Measurements from ENCODE around the gene TRIM75.
A peak's percentile ranks its signal among the peaks of the same experiment; 100 is the strongest.
"Not testable (repeated sequence)": the region's sequence is repeated elsewhere in the genome, so short reads cannot be mapped to it uniquely, and the experiment has no call there.

TRIM75 gene

DNA sequence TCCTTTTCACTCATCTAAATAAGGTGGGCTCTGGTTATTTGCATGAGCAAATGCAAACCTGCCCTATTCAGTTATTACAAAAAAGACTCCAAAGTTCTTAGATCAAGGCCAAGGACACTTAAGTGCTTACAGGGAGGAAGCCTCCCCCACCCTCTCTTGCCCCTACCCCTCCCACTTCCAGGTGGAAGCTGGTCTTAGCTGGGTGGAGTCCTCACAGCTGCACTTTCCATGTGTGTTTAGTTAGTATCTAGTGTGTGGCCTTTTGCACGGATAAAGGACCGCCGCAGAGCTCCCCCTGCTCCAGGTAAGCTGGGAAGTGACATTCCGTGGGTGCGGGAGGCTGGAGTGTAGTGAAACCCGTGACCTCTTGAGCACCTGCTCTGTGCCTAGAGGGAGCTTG lies at the start of gene TRIM75:
TRIM75 (plus strand) TSS at position 222 of the 400 bp plus-strand sequence. CDS start 5,282 bp downstream, outside the sequence.
- no peak for DNase-seq

DNA sequence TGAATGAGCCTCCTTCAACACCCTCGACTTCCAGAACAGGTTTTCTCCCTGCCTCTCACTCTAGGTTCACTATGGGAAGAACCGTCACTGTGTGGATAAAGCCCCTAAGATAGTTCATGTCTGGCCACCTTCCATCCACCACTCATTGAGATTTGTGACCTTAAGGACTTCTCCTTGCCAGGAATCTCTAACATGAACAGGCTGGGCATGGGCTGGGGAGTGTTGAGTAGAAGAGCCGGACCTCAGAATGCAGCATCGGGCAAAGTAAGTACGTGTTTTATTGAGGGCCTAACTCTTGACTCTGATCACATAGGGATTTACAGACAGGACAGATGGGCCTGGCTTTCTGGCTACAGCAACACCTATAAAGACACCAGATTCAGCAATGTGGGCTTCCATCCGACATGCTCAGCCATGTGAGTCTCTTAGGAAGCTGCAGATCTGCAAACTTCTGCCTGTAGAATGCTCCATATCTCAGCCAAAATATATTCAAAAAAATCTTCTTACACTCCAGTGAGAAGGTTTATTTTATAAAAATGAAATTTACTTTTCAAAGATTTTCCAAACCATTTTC lies 48.2 kb upstream of the TRIM75 start:
- DNase-seq, result no peak

GRCh38 chr4:165006456-165006855 lies 47.2 kb upstream of the TRIM75 start:
- no peak for DNase-seq

- DNase-seq, result no peak
Measured at GRCh38 chr4:165006886-165007285, 46.8 kb upstream of the TRIM75 start.

DNA sequence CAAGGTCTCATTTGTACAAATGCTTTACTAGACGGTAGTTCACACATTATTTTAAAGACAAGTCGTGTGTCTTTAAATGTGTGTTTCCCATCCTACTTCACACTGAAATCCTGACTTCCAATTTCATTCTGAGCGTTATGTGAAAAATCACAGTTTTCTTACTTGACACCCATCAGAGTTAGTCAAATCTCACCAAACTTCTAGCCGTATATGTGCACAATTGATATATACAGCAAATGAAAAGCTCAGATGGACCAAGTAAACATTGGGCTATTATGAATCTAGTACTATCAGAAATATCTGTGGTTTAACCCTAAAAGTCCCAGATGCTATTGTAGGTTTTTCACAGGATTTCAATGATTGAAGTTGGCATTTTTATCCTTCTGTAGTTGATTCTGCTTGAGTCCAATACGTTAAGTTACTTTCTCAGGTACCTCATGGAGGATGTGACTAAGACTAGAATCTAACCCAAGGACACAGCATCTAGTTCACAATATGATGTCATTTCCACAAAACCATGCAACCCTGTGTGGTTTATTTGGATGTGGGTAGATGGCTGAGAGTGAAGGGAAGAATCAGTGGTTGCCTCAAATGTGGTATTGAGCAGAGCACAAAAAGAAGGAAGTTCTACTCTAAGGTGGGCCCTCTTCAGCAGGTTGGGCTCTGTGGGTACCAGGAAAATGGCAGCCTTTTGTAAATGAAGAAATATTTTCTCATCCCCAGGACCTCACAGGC lies 44.0 kb upstream of the TRIM75 start:
- DNase-seq, result no peak

DNA sequence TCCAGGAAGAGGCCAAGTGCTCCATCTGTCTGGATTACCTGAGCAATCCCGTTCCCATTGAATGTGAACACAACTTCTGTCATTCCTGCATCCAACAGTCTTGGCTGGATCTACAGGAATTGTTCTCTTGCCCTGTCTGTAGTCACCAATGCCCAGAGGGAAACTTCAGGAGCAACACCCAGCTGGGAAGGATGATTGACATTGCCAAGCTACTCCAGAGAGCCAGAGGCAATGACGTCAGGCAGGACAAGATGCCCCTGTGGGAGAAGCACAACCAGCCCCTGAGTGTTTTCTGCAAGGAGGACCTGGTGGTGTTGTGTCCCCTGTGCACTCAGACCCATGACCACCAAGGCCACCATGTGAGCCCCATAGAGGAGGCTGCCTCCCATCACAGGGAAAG lies 43.2 kb upstream of the TRIM75 start:
- no peak for DNase-seq

GRCh38 chr4:165010991-165011390 lies 42.7 kb upstream of the TRIM75 start:
- DNase-seq, result no peak

DNA sequence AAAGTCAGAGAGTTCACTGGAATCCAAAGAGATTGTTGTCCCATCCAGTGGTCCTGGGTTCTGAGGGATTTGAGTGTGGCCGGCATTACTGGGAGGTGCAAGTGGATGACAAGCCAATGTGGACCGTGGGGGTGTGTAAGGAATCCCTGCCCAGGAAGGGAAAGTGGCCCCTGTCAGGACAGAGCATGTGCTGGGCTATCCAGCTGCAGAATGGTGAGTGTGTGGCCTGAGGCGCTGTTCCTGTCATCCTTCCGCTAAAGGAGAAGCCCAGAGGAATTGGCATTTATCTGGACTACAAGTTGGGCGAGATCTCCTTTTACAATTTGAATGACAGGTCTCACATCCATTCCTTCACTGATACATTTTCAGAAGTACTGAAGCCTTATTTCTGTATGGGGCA lies 42.3 kb upstream of the TRIM75 start:
- no peak for DNase-seq

DNA sequence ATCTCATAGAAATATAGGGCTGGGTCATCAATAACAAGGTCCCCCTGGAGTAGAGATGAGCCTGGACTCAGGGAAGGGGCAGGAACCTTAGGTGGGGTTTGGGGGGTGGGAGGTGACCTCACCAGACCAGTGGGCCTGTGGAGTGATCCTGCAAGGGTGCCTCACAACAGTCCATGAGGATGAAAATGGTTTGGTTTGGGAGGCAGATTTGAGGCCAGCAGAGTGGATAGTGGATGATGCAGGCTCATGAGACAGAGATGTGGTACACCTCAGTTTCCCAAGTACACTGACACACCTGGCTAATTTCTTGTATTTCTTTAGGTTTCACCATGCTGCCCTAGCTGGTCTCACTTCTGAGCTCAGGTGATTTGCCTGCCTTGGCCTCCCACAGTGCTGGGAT lies 40.0 kb upstream of the TRIM75 start:
- no peak for DNase-seq

GRCh38 chr4:165016971-165017370 lies 36.7 kb upstream of the TRIM75 start:
- DNase-seq, result no peak

GRCh38 chr4:165019995-165020394 lies 33.7 kb upstream of the TRIM75 start:
- DNase-seq, result not testable (repeated sequence)

- DNase-seq, result not testable (repeated sequence)
Measured at GRCh38 chr4:165025782-165026181, 27.9 kb upstream of the TRIM75 start.

DNA sequence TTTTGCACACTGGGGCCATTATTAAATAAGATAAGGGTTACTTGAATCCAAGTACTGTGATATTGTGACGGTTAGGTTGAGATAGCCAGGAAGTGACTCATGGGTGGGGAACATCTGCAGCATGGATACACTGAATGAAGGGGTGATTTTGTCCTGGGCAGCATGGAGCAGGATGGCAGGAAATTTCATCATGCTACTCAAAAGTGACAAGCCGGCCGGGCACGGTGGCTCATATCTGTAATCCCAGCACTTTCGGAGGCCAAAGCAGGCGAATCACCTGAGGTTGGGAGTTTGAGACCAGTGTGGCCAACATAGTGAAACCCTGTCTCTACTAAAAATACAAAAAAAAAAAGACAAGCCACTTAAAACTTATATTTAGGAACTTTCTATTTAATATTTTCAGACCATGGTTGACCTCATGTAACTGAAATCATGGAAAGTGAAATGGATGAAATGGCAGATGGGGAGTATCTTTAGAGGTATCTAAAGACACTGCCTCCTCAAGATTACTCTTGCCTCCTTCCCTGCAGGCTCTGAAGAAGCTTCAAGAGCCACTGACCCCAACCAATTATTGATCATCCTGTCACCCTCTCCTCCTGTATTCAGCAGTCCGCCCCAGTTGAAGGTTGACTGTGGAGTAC lies 25.8 kb upstream of the TRIM75 start:
- DNase-seq, result no peak

DNA sequence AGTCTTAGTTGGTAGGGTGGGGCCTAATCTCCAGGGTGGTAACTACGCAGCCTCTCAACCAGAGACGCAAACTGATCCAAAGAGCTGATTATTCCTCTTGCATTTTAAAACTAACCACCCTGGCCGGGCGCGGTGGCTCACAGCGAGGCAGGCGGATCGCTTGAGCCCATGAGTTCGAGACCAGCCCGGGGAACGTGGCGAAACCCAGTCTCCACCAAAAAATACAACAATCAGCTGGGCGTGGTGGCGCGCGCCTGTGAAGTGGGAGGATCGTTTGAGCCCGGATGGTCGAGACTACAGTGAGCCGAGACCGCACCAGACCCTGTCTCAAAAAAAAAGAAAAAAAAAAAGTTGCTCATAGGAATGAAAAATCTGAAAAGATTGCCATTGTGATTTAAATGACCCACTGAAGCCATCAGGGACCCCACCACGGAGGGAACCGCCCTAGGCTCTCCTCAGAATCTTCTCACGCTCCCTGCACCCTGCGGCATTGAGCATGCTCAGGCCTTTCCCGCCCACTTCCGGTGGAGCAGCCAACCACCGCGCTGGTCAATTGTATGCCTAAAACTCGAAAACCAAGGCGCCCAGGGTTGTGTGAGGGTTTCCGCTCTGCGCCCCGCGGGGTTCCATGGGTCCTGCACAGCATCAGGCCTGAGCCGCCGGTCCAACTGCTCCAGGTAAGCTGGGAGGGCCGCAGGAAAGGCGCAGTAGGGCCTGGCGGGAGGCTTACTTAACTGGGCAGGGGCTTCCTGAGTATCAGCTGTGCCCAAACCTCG lies 22.0 kb upstream of the TRIM75 start, which contains the start of gene TRIM60:
TRIM60 (plus strand) TSS at position 564 of the 776 bp plus-strand sequence. CDS start 8,074 bp downstream, outside the sequence.
- DNase-seq, result no peak

- no peak for DNase-seq
Measured at GRCh38 chr4:165048170-165048569, 5.5 kb upstream of the TRIM75 start.

DNA sequence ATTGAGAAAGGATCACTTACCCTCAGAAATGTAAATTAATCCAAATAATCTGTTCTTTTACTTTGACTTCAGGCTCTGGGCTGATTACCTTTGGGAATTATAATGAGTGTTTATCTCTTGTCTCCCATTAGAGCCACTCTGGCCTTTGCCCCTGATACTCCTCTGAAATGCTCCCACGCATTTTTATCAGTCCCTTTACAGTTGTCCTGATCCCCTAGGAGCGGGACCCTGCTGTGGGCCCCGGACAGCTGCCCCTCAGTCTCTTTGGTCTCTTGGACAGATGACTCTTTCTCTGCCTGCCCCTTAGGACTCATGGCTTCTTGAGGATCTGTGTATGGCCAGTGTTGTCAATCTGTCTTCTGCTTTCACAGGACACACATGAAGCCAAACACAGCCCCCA lies 1.0 kb upstream of the TRIM75 start:
- DNase-seq, result no peak

DNA sequence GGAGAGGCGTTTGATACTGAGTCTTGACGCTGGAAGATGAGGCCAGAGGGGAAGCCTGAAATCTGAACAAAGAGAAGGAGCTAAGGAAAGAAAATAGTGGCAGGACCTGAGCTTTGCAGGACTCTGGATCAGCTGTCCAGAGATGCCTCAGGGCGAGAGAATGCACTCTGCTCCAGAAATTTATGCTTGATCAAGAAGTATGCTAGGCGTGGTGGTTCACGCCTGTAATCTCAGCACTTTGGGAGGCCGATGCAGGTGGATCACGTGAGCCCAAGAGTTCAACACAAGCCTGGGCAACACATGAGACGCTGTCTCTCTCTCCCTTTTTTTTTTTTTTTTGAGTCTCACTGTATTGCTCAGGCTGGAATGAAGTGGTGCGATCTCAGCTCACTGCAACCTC lies 1.9 kb downstream of the TRIM75 start:
- DNase-seq, result no peak

- no peak for DNase-seq
Measured at GRCh38 chr4:165058666-165059065, 5.0 kb downstream of the TRIM75 start.

DNA sequence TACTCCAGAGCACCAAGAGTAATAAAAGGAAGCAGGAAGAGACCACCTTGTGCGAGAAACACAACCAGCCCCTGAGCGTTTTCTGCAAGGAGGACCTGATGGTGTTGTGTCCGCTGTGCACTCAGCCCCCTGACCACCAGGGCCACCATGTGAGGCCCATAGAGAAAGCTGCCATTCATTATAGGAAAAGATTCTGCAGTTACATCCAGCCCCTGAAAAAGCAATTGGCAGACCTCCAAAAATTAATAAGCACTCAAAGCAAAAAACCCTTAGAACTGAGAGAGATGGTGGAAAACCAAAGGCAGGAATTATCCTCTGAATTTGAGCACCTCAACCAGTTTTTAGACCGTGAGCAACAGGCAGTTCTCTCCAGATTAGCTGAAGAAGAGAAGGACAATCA lies 5.7 kb downstream of the TRIM75 start:
- DNase-seq, result peak; percentile 28

GRCh38 chr4:165060938-165061337 lies 7.3 kb downstream of the TRIM75 start:
- DNase-seq, result no peak

DNA sequence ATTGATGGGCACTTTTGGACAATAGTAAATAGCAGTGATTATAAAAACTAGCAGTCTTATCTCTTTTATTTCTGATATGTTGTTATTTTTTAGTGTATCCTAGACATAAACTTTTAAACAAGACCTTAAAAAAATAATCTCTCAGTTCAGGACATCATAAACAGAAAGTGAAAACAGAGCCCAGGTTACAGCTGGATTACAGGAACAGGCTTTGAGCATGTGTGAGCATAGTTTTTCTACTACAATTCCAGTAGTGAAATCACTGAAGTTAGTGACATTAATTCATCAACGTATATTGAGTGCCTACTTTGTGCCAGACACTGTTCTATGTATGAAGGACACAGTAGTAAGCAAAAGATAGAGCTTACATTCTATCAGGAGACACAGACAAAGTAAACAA lies 16.9 kb downstream of the TRIM75 start:
- no peak for DNase-seq

- DNase-seq, result not testable (repeated sequence)
Measured at GRCh38 chr4:165073346-165073745, 19.7 kb downstream of the TRIM75 start.

DNA sequence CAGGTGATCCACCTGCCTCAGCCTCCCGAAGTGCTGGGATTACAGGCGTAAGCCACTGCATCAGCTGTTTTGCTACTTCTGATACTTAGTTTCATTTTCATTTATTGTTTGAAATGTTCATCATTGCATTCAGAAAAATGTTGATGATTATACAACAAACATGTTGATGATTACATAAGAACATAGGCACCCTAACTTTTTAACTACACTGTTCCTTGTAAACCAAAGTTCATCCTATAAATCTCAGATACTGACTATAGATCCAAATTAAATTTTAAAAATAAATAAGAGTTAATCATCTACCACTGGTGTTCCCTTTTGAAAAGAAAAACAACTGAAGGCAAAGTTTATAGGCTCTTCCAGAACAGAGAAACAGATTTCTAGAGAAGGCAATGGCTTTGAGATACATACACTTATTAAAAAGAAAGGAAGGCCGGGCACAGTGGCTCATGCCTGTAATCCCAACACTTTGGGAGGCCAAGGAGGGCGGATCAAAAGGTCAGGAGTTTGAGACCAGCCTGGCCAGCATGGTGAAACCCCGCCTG lies 23.4 kb downstream of the TRIM75 start:
- DNase-seq, result no peak

Data from COR-L47 (cell line).